ENCODE results near the gene VWA8. TPM values are rescaled to one million over a fixed set of nuclear protein-coding genes. Genes with fewer than 3 reads are reported as not detected.

Gene VWA8
- total RNA-seq, 4 donors from 2014 or later = 12.0 to 34.0 (median 16.6) TPM

DNA sequence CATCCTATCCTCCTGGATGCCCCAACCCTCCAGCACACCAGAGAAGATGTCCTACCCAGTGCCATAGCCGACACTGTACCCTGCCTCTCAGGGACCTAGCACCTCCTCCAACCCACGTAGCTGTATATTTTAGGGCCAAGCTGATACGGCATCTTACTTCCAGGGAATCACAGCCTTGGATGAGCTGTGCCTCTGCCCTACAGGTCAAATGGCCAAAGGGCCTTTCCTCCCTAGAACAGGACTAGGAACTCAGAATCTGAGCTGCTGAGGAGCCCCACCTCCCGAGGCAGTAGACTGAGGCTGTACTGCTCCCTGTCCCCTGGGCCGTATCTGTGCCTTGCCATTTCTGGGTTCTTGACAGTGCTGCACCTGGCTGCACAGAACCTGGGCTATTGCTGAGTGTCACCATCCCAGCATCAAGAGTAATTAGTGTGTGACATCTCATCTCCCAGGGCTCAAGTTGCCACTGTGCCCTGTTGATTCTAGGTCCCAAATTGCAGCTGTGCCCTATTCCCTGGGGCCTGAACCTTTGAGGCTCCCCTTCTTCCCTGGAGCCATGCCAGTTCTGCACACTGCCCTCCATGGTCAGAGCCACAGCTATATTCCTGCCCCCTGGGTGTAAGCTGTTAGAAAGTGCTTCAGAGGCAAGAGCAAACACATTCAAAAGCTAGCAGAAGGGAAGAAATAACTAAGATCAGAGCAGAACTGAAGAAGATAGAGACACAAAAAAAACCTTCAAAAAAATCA lies 41.0 kb downstream of the VWA8 start:
- TF ChIP-seq, protein P1, sequence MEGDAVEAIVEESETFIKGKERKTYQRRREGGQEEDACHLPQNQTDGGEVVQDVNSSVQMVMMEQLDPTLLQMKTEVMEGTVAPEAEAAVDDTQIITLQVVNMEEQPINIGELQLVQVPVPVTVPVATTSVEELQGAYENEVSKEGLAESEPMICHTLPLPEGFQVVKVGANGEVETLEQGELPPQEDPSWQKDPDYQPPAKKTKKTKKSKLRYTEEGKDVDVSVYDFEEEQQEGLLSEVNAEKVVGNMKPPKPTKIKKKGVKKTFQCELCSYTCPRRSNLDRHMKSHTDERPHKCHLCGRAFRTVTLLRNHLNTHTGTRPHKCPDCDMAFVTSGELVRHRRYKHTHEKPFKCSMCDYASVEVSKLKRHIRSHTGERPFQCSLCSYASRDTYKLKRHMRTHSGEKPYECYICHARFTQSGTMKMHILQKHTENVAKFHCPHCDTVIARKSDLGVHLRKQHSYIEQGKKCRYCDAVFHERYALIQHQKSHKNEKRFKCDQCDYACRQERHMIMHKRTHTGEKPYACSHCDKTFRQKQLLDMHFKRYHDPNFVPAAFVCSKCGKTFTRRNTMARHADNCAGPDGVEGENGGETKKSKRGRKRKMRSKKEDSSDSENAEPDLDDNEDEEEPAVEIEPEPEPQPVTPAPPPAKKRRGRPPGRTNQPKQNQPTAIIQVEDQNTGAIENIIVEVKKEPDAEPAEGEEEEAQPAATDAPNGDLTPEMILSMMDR (IDR thresholded peaks at IDR 0.05) = no peak
- TF ChIP-seq POLR2A (IDR thresholded peaks at IDR 0.05) (no peak), POLR2AphosphoS5 (IDR thresholded peaks at IDR 0.05) (no peak), EP300 (IDR thresholded peaks at IDR 0.05) (no peak)
- no peaks in the 10 kb centered on the region for H3K36me3 ChIP-seq
- WGBS = 80% methylated on average over 1 of the region's 5 CpGs
- no peak for DNase-seq (ENCODE audit: low spot score in 2 of 2)
- H3K9me3 ChIP-seq = peaks cover 12% of the 10 kb centered on the region
- peaks cover 17% of the 10 kb centered on the region for H3K4me1 ChIP-seq
- H3K27ac ChIP-seq = no peak overlapping the region
- no peaks in the 10 kb centered on the region for H3K27me3 ChIP-seq
- no peak overlapping the region for H3K4me3 ChIP-seq

DNA sequence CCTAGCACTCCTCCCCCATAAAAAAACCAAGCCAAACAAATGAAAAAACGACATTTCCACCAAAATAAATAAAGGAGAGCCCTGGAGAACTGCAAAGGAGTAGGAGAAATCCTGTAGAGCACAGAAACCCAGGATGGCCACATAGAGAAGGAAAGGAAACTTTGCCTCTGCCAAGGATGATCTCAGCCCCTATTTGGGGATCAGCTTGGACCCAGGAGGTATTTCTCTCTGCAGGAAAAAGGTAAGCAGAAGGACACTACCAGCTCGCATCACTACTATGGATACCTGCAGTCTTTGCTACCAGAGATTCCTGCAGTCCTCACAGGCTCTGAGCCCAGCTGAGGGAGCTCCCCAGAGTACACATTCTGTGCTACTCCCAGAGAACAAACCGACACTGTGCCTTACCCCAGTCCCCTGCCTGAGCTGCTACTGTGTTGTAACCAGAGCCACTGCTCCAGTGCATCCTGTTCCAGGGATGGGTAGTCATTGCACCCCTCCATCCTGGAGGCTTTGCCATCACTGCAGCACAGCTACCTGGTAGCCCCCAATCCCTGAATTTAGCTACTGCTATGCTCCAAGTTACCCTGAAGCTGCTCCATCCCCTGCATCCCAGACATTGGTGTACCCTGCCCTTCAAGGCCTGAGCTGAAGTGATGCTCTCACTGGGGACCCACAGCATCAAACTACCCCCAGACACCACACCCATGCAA lies 41.7 kb downstream of the VWA8 start:
- Histone ChIP-seq H3K9me3 (peaks cover 5% of the 10 kb centered on the region), H3K4me3 (no peak overlapping the region), H3K4me1 (peaks cover 19% of the 10 kb centered on the region), H3K36me3 (no peaks in the 10 kb centered on the region), H3K27me3 (no peaks in the 10 kb centered on the region), H3K27ac (no peak overlapping the region)
- TF ChIP-seq EP300 (IDR thresholded peaks at IDR 0.05) (no peak), POLR2AphosphoS5 (IDR thresholded peaks at IDR 0.05) (no peak), POLR2A (IDR thresholded peaks at IDR 0.05) (no peak)
- TF ChIP-seq, protein P1 (IDR thresholded peaks at IDR 0.05) = no peak
- no peak for DNase-seq (ENCODE audit: low spot score in 2 of 2)
- WGBS = 70% methylated on average over 3 of the region's 3 CpGs

DNA sequence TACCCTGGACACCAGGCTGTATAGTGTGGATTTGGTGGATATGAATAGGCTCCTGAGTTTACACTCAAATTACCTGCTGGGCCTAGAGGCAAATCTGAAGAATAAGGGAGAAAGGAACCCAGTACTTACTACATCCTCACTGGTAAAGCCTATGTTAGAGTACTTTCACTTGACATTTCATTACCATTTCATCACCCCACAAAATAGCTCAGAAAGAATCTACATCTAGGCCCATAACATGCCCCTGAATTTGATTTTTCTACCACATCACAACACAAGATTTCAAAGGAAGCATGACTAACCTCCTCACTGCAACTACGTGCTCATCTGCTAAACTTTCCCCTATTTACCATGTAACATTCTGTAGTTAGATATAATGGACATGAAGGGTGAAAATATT lies 43.3 kb downstream of the VWA8 start:
- 63% methylated on average over 1 of the region's 1 CpG for WGBS
- peaks cover 19% of the 10 kb centered on the region for H3K4me1 ChIP-seq
- no peaks in the 10 kb centered on the region for H3K9me3 ChIP-seq
- no peak for TF ChIP-seq POLR2A (IDR thresholded peaks at IDR 0.05)
- TF ChIP-seq POLR2AphosphoS5 (IDR thresholded peaks at IDR 0.05) = no peak
- TF ChIP-seq EP300 (IDR thresholded peaks at IDR 0.05) = no peak
- TF ChIP-seq, protein P1 (IDR thresholded peaks at IDR 0.05) = no peak
- no peak overlapping the region for H3K4me3 ChIP-seq
- no peaks in the 10 kb centered on the region for H3K36me3 ChIP-seq
- DNase-seq (ENCODE audit: low spot score in 2 of 2) = no peak
- no peaks in the 10 kb centered on the region for H3K27me3 ChIP-seq
- H3K27ac ChIP-seq = no peak overlapping the region

DNA sequence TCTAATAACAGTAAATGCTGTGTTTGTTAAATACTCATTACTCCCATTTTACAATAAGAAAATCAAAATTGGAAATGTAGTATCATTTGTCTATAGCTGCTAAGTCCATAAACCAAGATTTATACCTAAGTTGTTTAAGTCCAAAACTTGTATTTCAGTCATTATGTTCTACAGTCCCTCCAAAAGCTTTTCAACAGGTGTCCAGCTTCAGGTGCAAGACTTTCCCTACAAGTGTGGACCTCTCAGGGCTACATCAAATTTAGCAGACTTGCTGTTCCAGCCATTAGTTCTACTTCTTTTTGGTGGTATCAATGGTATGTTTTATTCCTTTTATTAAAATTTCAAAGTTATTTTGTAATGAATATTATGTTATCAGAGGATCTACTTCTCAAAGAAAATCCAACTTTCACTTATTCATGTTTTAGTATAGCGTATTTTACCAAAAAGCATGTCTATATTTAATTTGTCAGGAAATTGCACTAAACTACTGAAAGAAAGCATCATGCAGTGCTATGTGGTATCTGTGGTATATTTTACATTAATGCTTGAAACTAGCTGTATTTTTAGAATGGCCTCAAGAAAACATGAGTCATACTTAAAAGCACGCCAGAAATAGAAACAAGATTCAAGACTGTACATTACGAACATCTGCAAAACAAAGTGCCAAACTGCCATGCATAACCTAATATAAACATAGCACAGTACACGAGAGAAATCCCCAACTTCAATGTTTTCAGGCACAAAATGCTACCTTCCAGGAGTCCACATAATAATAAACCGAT lies 44.5 kb downstream of the VWA8 start:
- H3K27me3 ChIP-seq = no peaks in the 10 kb centered on the region
- H3K4me1 ChIP-seq = peaks cover 19% of the 10 kb centered on the region
- H3K4me3 ChIP-seq = no peak overlapping the region
- H3K36me3 ChIP-seq = no peaks in the 10 kb centered on the region
- H3K9me3 ChIP-seq = no peaks in the 10 kb centered on the region
- no peak for DNase-seq (ENCODE audit: low spot score in 2 of 2)
- WGBS = 24% methylated on average over 5 of the region's 5 CpGs
- H3K27ac ChIP-seq = no peak overlapping the region
- TF ChIP-seq POLR2AphosphoS5 (IDR thresholded peaks at IDR 0.05) = no peak

DNA sequence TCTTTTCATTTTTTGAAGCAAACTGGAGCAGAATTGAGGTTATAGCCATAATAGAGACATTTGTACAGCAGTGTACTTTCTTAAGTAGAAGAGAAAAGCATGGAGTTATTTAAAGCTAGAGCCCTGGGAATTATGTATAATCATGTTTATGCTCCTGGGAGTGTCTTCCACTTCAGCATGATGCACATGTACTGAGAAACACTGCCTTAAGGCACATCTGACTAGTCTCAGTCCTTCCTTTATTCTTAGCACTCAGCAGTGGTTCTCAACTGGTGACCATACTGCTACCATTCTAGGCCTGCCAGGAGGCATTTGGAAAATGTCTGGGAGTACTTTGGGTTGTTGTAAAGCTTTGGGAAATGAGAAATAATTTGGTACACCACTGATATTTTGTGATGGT lies 45.8 kb downstream of the VWA8 start:
- Histone ChIP-seq H3K36me3 (no peaks in the 10 kb centered on the region), H3K27me3 (no peaks in the 10 kb centered on the region), H3K4me1 (peaks cover 19% of the 10 kb centered on the region), H3K4me3 (no peak overlapping the region), H3K27ac (no peak overlapping the region), H3K9me3 (no peaks in the 10 kb centered on the region)
- DNase-seq (ENCODE audit: low spot score in 2 of 2) = no peak
- TF ChIP-seq POLR2AphosphoS5 (IDR thresholded peaks at IDR 0.05) (no peak), POLR2A (IDR thresholded peaks at IDR 0.05) (no peak), EP300 (IDR thresholded peaks at IDR 0.05) (no peak)
- TF ChIP-seq, protein P1 (IDR thresholded peaks at IDR 0.05) = no peak
